Posterior vena cava (tissue), 2 donors: ENCODE data around the gene MTA3. TPM values are rescaled to one million over a fixed set of nuclear protein-coding genes. Genes with fewer than 3 reads are reported as not detected.
"Not testable (repeated sequence)": the region's sequence is repeated elsewhere in the genome, so short reads cannot be mapped to it uniquely, and the experiment has no call there.

ENCODE experiments used
- DNase-seq: peaks from one replicate; pipeline ENCODE4 v3.0.0-alpha.2; 2020; ENCODE audit warnings: low spot score
- intact Hi-C, 2 donors: fragments of 100-400 bp; cut with DNase I; formaldehyde crosslinking; loops; one replicate each; pipeline versions ENCODE4 v1.14.1 to v1.14.2; 2022 to 2023
- long read RNA-seq, 2 donors: library from polyadenylated mRNA; unstranded; transcript quantifications; one replicate each; pipeline ENCODE4 v2.0.0, GENCODE V29; 2020 to 2021
- total RNA-seq, 2 donors: library from RNA; stranded (reverse); fragmentation: NEBNext Ultra II Directional; extraction: Animal tissue kit (Norgen Biotek cat#: 25700); gene quantifications; one replicate each; pipeline ENCODE4 v1.2.1, GENCODE V29; 2021
- donor health status: DM: yes; HTN: yes; CAD: no.
- donor health status: DM: yes; HTN: yes; CAD: no.

Gene MTA3
- total RNA-seq, result 10 to 100 TPM; 29.7 to 30.3 TPM
- long read RNA-seq, donor 1, partial matches to known transcripts, result 1 of 9 reads
- long read RNA-seq, donor 1, other reads (novel, unspliced or antisense), result 3 of 9 reads
- long read RNA-seq, donor 2, transcript MTA3-205 (14 exons, 2,202 nt), result minor isoform, 6 of 32 reads
- long read RNA-seq, donor 2, transcript MTA3-204 (14 exons, 2,041 nt), result major isoform, 9 of 32 reads
- long read RNA-seq, donor 2, partial matches to known transcripts, result 2 of 32 reads
- long read RNA-seq, donor 2, other reads (novel, unspliced or antisense), result 15 of 32 reads

GRCh38 chr2:42568401-42569115, at the start of gene MTA3:
Gene MTA3, plus strand, starts transcription at chr2:42568632. Its CDS starts 114 bp downstream, at chr2:42568746.
- intact Hi-C loops, result no loop called here
- DNase-seq, result peak; percentile 91

- intact Hi-C loops, result no loop called here
- DNase-seq, result no peak
Measured at GRCh38 chr2:42519624-42520023, 48.8 kb upstream of the MTA3 start.

DNA sequence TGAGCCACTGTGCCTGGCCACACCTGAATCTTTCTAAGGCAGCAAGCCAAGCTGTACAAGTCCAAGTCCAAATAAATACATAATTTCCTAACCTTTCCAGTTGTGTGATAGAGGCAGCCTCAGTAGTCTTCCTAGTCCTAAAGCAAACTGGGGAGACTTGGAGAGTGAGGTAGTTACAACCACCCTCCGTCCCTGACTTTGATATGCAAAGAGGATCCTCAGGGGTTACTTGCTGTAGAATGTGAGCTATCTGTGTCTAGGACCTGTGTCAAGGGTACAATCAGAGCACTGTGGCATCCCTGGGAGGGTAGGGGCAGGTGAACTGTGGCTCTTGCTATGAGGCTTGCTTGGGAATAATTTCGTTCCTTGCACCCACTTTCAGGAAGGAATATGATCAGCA, 46.4 kb upstream of the MTA3 start:
- intact Hi-C loops, result no loop called here
- no peak for DNase-seq

DNA sequence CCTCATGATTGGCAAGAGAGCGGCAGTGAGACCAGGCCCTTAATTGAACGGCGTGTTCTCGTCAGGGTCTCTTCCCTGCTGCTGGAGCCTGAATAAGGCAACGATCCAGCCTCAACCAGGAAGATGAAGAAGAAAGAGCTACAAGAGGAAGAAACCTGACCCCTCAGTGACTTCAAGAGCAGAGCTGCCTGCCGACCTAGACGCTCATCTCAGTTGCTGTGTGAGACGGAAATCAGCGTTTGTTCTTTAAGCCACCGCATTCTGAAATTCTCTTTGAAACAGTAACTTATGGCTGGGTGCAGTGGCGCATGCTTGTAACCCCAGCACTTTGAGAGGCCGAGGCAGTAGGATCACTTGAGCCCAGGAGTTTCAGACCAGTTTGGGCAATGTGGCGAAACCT, 45.1 kb upstream of the MTA3 start:
- DNase-seq, result no peak
- intact Hi-C loops, result no loop called here

- intact Hi-C loops, result no loop called here
- no peak for DNase-seq
Measured at GRCh38 chr2:42532397-42532796, 36.0 kb upstream of the MTA3 start.

DNA sequence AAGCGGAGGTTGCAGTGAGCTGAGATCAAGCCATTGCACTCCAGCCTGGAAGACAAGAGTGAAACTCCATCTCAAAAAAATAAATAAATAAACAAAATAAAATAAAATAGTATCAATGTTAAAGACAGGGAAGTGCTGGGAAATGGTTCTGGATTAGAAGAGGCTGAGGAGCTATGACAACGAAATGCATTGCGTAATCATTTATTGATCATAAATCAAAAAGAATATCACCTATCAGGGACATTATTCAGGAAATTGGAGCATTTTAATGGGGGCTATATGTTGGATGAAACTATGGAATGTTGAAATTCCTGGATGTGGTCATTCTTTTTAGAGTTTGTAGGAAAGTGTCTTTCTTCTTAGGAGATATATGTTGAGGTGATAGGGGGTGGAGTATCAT, 30.9 kb upstream of the MTA3 start:
- no peak for DNase-seq
- intact Hi-C loops, result no loop called here

DNA sequence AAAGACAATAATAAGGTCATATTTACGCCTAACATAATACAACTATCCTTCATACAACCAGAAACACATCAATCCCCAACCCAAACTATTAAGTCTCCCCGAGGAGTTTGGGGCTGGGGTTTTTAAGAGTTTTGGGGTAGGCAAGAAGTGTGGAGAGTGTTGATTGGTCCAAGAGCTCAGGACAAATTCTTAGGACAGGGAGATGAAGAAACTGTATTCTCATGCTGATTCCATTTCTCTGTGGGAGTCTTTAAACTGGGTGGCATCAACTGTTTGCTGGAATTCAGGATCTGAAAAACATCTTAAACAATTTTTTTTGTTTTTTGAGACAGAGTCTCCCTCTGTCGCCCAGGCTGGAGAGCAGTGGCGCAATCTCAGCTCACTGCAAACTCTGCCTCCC, 25.6 kb upstream of the MTA3 start:
- intact Hi-C loops, result no loop called here
- DNase-seq, result no peak

GRCh38 chr2:42545023-42545721, 23.3 kb upstream of the MTA3 start:
- no peak for DNase-seq
- intact Hi-C loops, result no loop called here

DNA sequence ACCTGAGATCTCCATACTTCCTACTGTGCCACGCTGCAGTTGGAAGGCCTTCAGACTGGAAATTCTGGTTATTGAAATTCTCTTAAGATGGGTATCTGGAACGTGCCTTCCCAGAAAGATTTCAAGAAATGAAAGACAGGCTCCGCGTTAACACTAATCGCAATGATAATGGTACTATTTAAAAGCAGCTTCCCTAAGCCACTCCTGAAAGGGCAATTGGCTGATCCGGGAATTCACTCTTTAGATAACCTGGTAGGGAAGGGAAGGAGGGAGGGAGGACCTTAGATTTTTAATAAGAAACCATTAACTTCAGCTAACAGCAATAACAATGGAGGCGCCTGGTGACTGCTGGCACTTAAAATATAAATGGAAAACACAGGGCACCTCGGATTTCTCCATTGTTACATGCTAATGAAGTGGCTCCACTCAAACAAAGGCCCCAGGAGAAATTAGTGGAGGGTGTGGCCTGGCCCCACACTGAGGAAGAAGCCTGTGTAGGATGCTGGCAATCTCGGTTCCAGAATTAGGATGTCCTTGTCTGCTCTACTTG, 22.5 kb upstream of the MTA3 start:
- intact Hi-C loops, result no loop called here
- DNase-seq, result no peak

GRCh38 chr2:42547014-42547413, 21.4 kb upstream of the MTA3 start:
- no peak for DNase-seq
- intact Hi-C loops, result no loop called here

DNA sequence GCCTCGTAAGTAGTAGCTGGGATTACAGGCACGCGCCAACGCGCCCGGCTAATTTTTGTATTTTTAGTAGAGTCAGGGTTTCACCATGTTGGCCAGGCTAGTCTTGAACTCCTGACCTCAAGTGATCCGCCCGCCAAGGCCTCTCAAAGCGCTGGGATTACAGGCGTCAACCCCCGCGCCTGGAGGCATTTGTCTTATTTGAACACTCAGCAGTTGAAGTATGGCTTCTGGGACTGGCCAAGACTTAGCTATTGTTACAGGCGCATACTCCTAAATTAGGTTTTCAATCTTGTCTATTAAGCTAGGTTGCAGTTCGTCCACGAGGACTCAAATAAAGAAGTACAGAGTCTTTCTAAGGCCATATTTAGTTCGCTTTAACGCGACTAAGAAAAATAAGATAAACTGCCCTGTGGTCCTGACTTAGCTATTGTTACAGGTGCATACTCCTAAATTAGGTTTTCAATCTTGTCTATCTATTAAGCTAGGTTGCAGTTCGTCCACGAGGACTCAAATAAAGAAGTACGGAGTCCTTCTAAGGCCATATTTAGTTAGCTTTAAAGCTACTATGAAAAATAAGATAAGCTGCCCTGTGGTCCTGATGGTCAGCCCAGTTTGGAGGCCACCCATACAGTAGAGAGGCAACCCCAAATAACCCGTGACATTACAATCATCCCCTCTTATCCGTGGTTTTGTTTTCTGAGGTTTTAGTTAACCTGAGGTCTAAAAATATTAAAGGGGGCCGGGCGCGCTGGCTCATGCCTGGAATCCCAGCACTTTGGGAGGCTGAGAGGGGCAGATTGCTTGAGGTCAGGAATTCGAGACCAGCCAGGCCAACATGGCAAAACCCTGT, 20.8 kb upstream of the MTA3 start:
- intact Hi-C loops, result no loop called here
- DNase-seq, result no peak

- intact Hi-C loops, result no loop called here
- no peak for DNase-seq
Measured at GRCh38 chr2:42550870-42551269, 17.6 kb upstream of the MTA3 start.

GRCh38 chr2:42554392-42554791, 14.0 kb upstream of the MTA3 start:
- no peak for DNase-seq

GRCh38 chr2:42556315-42556890, 12.0 kb upstream of the MTA3 start:
- intact Hi-C loops, result no loop called here
- no peak for DNase-seq

More at GRCh38 chr2:42554392-42554791, 14.0 kb upstream of the MTA3 start:
- intact Hi-C loops, result no loop called here

DNA sequence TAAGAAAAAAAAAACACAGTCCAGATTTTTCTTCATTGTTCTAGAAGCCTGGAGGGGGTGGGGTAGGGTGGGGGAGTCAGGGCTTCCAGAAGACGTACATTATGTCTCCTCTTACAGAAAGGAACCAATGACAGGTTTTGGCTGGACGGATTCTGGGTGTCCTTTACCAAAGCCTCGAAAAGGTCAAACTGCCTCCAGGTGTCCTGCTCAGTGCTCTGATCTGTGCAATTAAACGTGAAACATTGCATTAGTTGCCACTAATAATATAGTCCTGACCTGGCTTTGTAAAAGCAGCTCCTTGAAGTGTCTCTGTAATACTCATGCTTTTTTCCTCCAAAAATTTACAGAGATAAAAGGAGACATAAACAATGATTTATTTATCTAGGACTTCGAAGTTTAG, 11.1 kb upstream of the MTA3 start:
- intact Hi-C loops, result no loop called here
- DNase-seq, result no peak

DNA sequence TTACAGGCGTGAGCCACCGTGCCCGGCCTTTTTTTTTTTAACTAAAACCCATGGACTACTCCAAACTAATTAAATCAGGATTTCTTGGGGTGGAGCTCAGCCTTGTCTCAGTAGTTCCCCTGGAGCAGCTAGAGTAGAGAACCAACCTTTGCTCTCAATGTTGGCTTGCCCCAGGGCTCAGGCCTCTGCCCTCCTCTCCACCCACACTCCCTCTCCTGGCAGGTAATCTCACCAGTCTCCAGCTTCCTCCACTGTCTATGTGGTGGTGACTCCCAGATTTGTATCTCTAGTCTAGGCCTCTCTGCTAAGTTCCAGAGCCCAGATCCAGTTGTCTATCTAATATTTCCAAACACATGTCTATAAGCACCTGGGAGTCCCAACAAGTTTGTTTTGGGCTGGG, 9.6 kb upstream of the MTA3 start:
- intact Hi-C loops, result no loop called here
- DNase-seq, result no peak

DNA sequence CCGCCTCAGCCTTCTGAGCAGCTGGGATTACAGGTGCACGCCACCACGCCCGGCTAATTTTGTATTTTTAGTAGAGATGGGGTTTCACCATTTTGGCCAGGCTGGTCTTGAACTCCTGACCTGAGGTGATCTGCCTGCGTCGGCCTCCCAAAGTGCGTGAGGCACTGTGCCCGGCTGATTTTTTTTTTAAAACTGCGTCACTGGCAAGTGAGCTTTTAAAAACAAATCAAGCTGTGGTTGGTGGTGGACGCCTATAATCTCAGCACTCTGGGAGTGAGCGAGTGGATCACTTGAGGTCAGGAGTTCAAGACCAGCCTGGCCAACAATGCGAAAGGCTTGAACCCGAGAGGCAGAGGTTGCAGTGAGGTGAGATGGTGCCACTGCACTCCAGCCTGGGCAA, 8.3 kb upstream of the MTA3 start:
- intact Hi-C loops, DNase-seq: not testable (repeated sequence)

- DNase-seq, result no peak
- intact Hi-C loops, result no loop called here
Measured at GRCh38 chr2:42560899-42561298, 7.5 kb upstream of the MTA3 start.
